ENCODE results near the gene LONRF2. TPM values are rescaled to one million over a fixed set of nuclear protein-coding genes. Genes with fewer than 3 reads are reported as not detected.
A peak's percentile ranks its signal among the peaks of the same experiment; 100 is the strongest.

The LONRF2 gene
- total RNA-seq, 1 experiment from 2014 or later = 2.7 TPM

DNA sequence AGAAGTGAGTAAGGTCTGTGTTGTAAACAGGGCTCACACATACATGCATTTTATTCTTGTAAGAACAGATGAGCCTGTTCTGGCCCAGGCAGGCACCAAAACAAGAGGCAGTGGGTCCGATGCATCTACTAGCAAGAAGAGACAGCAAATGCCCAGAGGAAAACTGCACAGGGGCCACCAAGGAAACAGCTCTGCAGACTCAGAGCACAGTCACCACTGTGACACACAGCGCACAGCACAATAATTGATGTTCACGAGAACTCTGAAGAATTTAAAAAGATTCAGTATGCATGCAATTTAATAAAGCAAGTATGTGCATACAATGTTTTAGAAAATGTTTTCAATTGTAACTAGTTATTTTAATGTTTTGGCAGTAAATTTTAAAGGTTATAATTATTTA is 24.8 kb downstream of the LONRF2 start:
- DNase-seq = no peak
- Histone ChIP-seq H2BK15ac (ENCODE audit: low read depth, low read length) (no peak overlapping the region), H2BK20ac (ENCODE audit: low read depth, low read length, poor library complexity, severe bottlenecking) (no peak overlapping the region), H3K79me2 (ENCODE audit: insufficient read depth, low read length) (no peaks in the 10 kb centered on the region), H2BK5ac (ENCODE audit: insufficient read length, low read length) (no peak overlapping the region), H3K56ac (ENCODE audit: insufficient read length, low read depth, low read length) (no peak overlapping the region), H4K20me1 (ENCODE audit: control insufficient read depth, insufficient read depth, insufficient read length) (no peaks in the 10 kb centered on the region), H3K23ac (ENCODE audit: insufficient read length, low read depth, low read length) (no peak overlapping the region), H3K18ac (ENCODE audit: insufficient read length, low read depth, low read length) (no peak overlapping the region), H3K9ac (ENCODE audit: extremely low read depth, insufficient read length, low read length) (no peak overlapping the region), H3T11ph (ENCODE audit: low read length) (no peak overlapping the region), H2BK12ac (ENCODE audit: insufficient read length, low read depth, low read length) (no peak overlapping the region), H3K23me2 (ENCODE audit: insufficient read length, low read depth, low read length, poor library complexity, severe bottlenecking) (no peaks in the 10 kb centered on the region), H2AFZ (ENCODE audit: low read length) (no peak overlapping the region), H2BK120ac (ENCODE audit: low read depth, low read length, poor library complexity, severe bottlenecking) (no peak overlapping the region), H4K5ac (ENCODE audit: insufficient read length, low read depth, low read length) (no peak overlapping the region), H3K4me1 (ENCODE audit: insufficient read depth, low read length) (no peaks in the 10 kb centered on the region), H3K9me3 (ENCODE audit: control insufficient read depth, low read depth, low read length) (no peaks in the 10 kb centered on the region), H4K91ac (ENCODE audit: insufficient read length, low read depth, low read length) (no peak overlapping the region), H3K14ac (ENCODE audit: insufficient read depth, low read length) (no peak overlapping the region), H4K8ac (replicated peaks; ENCODE audit: insufficient read length, low read depth, low read length) (no peak overlapping the region), H2AK5ac (ENCODE audit: insufficient read length, low read length) (no peak overlapping the region), H3K79me1 (ENCODE audit: insufficient read depth, low read depth, low read length, poor library complexity, severe bottlenecking) (no peaks in the 10 kb centered on the region), H3K27me3 (ENCODE audit: insufficient read depth, low read length) (no peaks in the 10 kb centered on the region), H3K27ac (ENCODE audit: insufficient read length, low read depth, low read length) (no peak overlapping the region), H3K4me2 (ENCODE audit: insufficient read depth, insufficient read length, low read length) (no peak overlapping the region), H3K4ac (ENCODE audit: low read depth, low read length) (no peak overlapping the region)
- no CpG with 5 or more reads among the region's 3 CpGs for WGBS (ENCODE audit: extremely low coverage, insufficient read length, low lambda C conversion rate)
- Mint-ChIP-seq H3K4me3 (no peak overlapping the region), H3K36me3 (ENCODE audit: insufficient read depth in 1 of 3, low read depth in 3 of 3) (no peaks in the 10 kb centered on the region), H3K4me1 (peaks cover 3 to 5% of the 10 kb centered on the region in 2 experiments; a peak in 2 of 4 replicates), H3K9me3 (no peaks in the 10 kb centered on the region), H3K27me3 (ENCODE audit: low read depth) (no peaks in the 10 kb centered on the region), H3K27ac (peak overlapping the region in 1 of 3 experiments; percentile 36; a peak in 1 of 7 replicates)
- TF ChIP-seq, protein P1, sequence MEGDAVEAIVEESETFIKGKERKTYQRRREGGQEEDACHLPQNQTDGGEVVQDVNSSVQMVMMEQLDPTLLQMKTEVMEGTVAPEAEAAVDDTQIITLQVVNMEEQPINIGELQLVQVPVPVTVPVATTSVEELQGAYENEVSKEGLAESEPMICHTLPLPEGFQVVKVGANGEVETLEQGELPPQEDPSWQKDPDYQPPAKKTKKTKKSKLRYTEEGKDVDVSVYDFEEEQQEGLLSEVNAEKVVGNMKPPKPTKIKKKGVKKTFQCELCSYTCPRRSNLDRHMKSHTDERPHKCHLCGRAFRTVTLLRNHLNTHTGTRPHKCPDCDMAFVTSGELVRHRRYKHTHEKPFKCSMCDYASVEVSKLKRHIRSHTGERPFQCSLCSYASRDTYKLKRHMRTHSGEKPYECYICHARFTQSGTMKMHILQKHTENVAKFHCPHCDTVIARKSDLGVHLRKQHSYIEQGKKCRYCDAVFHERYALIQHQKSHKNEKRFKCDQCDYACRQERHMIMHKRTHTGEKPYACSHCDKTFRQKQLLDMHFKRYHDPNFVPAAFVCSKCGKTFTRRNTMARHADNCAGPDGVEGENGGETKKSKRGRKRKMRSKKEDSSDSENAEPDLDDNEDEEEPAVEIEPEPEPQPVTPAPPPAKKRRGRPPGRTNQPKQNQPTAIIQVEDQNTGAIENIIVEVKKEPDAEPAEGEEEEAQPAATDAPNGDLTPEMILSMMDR (conservative IDR thresholded peaks at IDR 0.05) = no peak

All from H9 (cell line).